B cell (primary cell): Measurements from ENCODE around the gene PSMD9.

Experiments
- EZH2 ChIP-seq: IDR thresholded peaks from 2 replicates; pipeline ENCODE4 v1.6.1; 2012; ENCODE audit warnings: borderline replicate concordance, low read depth, mild to moderate bottlenecking, moderate library complexity, low read length; ENCODE audit not compliant: insufficient read depth, poor library complexity, severe bottlenecking
- TF ChIP-seq, protein P1 (sequence below): fragments of 200-600 bp; IDR thresholded peaks from one replicate; pipeline ENCODE4 v1.8.0; 2022; ENCODE audit warnings: antibody characterized with exemption, mild to moderate bottlenecking

DNA sequence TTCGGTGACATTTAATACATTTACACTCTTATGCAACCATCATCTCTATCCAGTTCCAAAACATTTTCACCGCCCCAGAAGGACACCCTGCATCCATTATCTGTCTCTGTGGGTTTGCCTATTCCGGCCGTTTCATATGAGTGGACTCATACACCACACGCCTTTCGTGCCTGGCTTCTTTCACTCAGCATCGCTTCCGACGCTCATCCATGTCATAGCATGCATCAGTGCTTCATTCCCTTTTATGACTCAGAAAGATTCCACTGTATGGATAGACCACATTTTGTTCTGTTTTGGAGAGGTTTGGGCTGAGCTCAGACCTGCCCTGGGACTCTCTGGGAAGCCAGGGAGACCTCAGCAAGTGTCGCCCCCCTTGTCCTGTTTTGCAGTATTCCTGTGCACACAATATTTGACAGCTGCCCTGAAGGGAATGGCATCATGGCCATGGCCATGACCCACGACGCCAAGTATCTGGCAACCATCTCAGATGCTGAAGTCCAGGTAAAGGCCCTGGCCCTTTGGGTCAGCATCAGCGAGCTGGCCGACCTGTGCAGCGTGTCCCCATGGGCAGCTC, 53.6 kb downstream of the PSMD9 start:
- TF ChIP-seq, protein P1, sequence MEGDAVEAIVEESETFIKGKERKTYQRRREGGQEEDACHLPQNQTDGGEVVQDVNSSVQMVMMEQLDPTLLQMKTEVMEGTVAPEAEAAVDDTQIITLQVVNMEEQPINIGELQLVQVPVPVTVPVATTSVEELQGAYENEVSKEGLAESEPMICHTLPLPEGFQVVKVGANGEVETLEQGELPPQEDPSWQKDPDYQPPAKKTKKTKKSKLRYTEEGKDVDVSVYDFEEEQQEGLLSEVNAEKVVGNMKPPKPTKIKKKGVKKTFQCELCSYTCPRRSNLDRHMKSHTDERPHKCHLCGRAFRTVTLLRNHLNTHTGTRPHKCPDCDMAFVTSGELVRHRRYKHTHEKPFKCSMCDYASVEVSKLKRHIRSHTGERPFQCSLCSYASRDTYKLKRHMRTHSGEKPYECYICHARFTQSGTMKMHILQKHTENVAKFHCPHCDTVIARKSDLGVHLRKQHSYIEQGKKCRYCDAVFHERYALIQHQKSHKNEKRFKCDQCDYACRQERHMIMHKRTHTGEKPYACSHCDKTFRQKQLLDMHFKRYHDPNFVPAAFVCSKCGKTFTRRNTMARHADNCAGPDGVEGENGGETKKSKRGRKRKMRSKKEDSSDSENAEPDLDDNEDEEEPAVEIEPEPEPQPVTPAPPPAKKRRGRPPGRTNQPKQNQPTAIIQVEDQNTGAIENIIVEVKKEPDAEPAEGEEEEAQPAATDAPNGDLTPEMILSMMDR = no peak
- TF ChIP-seq EZH2 = no peak
